Fibroblast of villous mesenchyme (primary cell): ENCODE data around the gene NELFA. TPM values are rescaled to one million over a fixed set of nuclear protein-coding genes. Genes with fewer than 3 reads are reported as not detected.

Experiments used
- DNase-seq: peaks from one replicate; pipeline ENCODE4 v3.0.0-alpha.2; 2010; ENCODE audit warnings: low read depth
- H3K4me3 ChIP-seq: 2 replicates; pipeline ENCODE4 v1.5.1; 2011; ENCODE audit warnings: low read depth, mild to moderate bottlenecking, low read length
- total RNA-seq: library from RNA; depleted of rRNA; stranded (reverse); fragments of >200 nt; gene quantifications from 2 replicates; pipeline ENCODE4 v1.2.3, GENCODE V29; 2012
- TF ChIP-seq, protein P1 (sequence below): IDR thresholded peaks from 2 replicates; pipeline ENCODE4 v1.5.1; 2012; ENCODE audit warnings: low read depth, mild to moderate bottlenecking, low read length; ENCODE audit not compliant: insufficient read depth

The NELFA gene
- total RNA-seq, 1 donor = 18.1 TPM

DNA sequence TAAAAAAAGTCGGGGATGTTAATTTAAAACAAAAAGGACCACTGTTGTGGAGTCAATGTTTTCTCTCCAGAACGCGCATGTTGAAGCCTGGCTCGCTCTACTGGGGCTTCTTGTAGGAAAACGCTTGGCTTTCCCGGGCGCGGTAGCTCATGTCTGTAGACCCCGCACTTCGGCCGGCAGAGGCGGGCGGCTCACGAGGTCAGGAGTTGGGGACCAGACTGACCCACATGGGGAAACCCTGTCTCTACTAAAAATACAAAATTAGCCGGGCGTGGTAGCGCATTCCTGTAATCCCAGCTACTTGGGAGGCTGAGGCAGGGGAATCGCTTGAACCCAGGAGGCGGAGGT, 15.6 kb downstream of the NELFA start:
- TF ChIP-seq, protein P1, sequence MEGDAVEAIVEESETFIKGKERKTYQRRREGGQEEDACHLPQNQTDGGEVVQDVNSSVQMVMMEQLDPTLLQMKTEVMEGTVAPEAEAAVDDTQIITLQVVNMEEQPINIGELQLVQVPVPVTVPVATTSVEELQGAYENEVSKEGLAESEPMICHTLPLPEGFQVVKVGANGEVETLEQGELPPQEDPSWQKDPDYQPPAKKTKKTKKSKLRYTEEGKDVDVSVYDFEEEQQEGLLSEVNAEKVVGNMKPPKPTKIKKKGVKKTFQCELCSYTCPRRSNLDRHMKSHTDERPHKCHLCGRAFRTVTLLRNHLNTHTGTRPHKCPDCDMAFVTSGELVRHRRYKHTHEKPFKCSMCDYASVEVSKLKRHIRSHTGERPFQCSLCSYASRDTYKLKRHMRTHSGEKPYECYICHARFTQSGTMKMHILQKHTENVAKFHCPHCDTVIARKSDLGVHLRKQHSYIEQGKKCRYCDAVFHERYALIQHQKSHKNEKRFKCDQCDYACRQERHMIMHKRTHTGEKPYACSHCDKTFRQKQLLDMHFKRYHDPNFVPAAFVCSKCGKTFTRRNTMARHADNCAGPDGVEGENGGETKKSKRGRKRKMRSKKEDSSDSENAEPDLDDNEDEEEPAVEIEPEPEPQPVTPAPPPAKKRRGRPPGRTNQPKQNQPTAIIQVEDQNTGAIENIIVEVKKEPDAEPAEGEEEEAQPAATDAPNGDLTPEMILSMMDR = no peak
- H3K4me3 ChIP-seq = no peak overlapping the region
- no peak for DNase-seq

DNA sequence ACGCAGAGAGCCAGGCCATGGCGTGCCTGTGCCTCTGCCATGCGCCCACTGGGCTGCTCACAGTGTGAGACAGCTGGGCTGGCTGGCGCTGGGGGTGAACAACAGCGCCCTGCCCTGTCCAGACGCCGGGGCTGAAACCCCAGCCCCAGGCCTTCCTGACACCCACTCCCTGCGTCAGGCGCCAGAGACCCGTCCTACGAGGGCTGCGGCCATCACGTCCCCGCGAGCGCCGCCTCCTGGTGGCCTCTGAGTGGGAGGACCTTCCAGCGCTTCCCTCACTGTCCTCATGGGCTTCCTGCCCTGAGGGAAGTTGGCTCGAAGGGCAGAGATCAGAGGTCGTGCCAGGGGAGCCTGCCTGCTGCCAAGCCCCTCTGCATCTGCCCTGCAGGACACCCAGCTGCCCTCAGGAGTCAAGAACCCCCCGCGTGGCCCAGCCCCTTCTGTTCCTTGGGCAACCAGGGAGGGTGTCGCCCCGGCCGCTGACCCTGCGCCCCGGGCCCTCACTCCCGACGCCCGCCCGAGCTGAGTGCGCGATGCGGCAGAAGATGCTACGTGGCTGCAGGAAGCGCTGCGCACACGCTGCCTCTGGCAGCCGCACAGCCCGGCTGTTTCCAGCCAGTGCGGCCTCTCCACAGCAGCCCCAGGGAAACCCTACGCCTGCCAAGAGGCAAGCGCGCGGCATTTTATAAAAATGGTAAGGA, 16.2 kb downstream of the NELFA start:
- no peak for DNase-seq
- H3K4me3 ChIP-seq = no peak overlapping the region
- TF ChIP-seq, protein P1 = no peak

DNA sequence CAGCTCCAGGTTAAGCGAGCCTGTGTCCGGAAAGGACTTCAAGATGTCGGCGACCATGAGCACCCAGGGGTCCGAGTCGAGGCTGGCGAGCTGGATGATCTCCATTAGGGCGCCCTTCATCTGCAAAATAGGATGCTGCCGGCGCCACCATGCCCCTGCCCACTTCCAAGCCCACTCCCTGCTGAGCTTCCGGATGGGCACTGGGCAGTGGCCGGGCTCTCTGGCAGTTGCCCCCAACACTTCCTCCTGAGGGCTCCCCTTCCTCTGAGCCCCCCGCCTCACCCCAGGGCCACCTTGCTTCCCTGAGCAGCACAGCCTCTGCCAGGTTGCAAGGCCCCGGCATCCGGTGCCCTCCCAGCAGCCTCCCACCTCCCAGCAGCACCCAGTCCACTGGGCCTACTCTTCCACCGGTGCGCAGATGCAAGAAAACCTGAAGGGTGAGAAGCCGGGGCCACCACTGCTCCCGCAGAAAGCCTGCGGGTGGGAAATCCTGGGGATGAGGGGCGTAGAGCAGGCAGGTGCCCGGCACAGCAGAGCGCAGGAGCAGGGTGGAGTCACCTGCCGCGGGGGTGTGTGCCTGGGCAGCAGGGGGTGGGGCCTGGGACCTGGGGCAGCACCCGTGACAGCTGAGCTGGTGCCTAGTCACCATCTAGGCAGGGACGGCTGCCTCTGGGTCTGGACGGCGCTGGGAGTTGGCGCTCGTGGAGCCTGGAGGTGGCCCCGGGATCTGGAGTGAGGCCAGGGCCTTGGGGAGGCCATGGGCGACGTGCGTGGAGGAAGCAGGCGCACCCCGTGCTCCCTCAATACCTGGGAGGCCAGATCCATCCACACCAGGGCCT, 17.0 kb downstream of the NELFA start:
- no peak overlapping the region for H3K4me3 ChIP-seq
- TF ChIP-seq, protein P1 = no peak
- no peak for DNase-seq

DNA sequence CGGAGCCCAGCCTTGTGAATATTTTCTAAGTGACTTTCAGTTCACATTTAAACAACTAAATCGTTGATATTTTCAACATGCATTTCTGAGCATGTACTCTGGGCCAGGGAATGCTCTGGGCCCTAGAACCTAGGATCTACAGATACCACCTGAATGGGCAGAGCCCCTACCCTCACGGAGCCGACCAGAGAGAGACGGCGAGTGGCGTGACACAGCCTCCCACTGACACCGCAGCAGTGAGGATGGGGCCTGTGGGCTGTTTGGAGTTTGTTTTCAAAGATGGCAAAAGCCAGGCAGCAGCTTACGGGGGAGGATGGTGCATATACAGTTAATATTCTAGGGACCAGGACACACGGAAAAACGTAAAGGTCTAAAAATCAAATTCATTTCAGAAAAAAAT, 17.7 kb downstream of the NELFA start:
- H3K4me3 ChIP-seq = no peak overlapping the region
- DNase-seq = no peak
- TF ChIP-seq, protein P1 = no peak

DNA sequence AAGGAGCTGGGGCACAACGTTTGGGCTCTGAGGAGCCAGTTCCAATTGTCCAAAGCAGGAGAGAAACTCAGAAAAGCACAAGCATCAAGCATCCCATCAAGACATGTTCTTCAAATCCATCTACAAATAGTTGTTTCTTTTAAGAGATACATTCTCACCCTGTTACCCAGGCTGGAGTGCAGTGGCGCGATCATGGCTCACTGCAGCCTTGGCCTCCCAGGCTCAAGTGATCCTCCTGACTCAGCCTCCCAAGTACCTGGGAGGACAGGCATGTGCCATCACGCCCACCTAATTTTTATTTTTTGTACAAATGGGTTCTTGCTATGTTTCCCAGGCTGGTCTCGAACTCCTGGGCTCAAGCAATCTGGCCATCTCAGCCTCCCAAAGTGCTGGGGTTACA, 18.1 kb downstream of the NELFA start:
- no peak overlapping the region for H3K4me3 ChIP-seq
- TF ChIP-seq, protein P1 = no peak
- no peak for DNase-seq

DNA sequence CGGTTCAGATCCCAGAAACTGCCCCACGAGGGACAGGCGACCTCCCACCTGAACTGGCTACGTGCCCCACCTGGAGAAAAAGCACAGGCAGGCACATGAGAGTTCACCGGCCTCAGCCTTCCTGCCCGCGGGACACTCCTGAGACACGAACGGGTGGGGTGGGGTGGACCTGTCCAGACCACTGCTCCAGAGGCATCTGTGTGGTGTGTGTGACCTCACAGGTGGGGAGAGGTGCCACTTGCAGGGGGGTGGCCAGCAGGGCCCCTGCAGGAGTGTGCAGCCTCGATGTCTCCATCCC, 18.5 kb downstream of the NELFA start:
- no peak for DNase-seq
- TF ChIP-seq, protein P1 = no peak
- no peak overlapping the region for H3K4me3 ChIP-seq
